H4 (cell line): ENCODE data around the gene ZYX. TPM values are rescaled to one million over a fixed set of nuclear protein-coding genes. Genes with fewer than 3 reads are reported as not detected.
"Not testable (repeated sequence)": the region's sequence is repeated elsewhere in the genome, so short reads cannot be mapped to it uniquely, and the experiment has no call there.

Source experiments
- DNase-seq: peaks from one replicate; pipeline ENCODE4 v3.0.0-alpha.2; 2015; ENCODE audit warnings: low spot score
- total RNA-seq: library from RNA; depleted of rRNA; stranded (reverse); fragments of >200 nt; shearing (Covaris generic); gene quantifications from 2 replicates; pipeline ENCODE4 v1.2.3, GENCODE V29; 2014

Gene ZYX
- total RNA-seq, 1 experiment from 2014 or later: 43.3 TPM

GRCh38 chr7:143396625-143397556 is 15.7 kb downstream of the ZYX start:
- no peak for DNase-seq

- DNase-seq: no peak
These were observed 16.8 kb downstream of the ZYX start for GRCh38 chr7:143397710-143398530.

- no peak for DNase-seq
These were observed 17.5 kb downstream of the ZYX start for GRCh38 chr7:143398616-143399015.

- no peak for DNase-seq
These were observed 18.0 kb downstream of the ZYX start for GRCh38 chr7:143399151-143399550.

GRCh38 chr7:143399642-143400041 is 18.5 kb downstream of the ZYX start:
- DNase-seq: no peak

GRCh38 chr7:143401265-143401664 is 20.1 kb downstream of the ZYX start:
- no peak for DNase-seq

GRCh38 chr7:143402233-143402632 is 21.1 kb downstream of the ZYX start:
- DNase-seq: not testable (repeated sequence)

- DNase-seq: no peak
These were observed 24.2 kb downstream of the ZYX start for GRCh38 chr7:143405173-143406001.

GRCh38 chr7:143406002-143406357 is 24.8 kb downstream of the ZYX start:
- DNase-seq: no peak

GRCh38 chr7:143407287-143408251 is 26.4 kb downstream of the ZYX start:
- no peak for DNase-seq

GRCh38 chr7:143408252-143408685 is 27.1 kb downstream of the ZYX start:
- DNase-seq: no peak

GRCh38 chr7:143408686-143409561 is 27.8 kb downstream of the ZYX start, which contains the start of gene EPHA1:
EPHA1 (minus strand) TSS chr7:143408856; CDS start chr7:143408805, 51 bp downstream.
- no peak for DNase-seq

- no peak for DNase-seq
These were observed 29.4 kb downstream of the ZYX start for GRCh38 chr7:143410521-143411004.

- DNase-seq: no peak
These were observed 31.0 kb downstream of the ZYX start for GRCh38 chr7:143411976-143412708.

GRCh38 chr7:143413123-143413522 is 32.0 kb downstream of the ZYX start:
- no peak for DNase-seq

GRCh38 chr7:143415209-143415608 is 34.1 kb downstream of the ZYX start:
- DNase-seq: not testable (repeated sequence)

- no peak for DNase-seq
These were observed 34.7 kb downstream of the ZYX start for GRCh38 chr7:143415742-143416397.

GRCh38 chr7:143416565-143417149 is 35.5 kb downstream of the ZYX start:
- no peak for DNase-seq
